Measurements from ENCODE around the gene KLHL29. TPM values are rescaled to one million over a fixed set of nuclear protein-coding genes. Genes with fewer than 3 reads are reported as not detected.

KLHL29 gene
- total and polyA plus RNA-seq, 2 of the 13 experiments (the other 11 are each of a cell fraction or from before 2014, with no cell fraction given), result 0.01 TPM; not detected in 1

- H3K36me3 ChIP-seq (replicated peaks in 1 of 2; ENCODE audit: control insufficient read depth in 1 of 2, insufficient read depth in 2 of 2, low read length in 2 of 2), result no peaks in the 10 kb centered on the region
- peaks cover 2 to 45% of the 10 kb centered on the region in 2 experiments; a peak in 4 of 5 replicates for H3K27me3 ChIP-seq (ENCODE audit: control insufficient read depth in 1 of 2, insufficient read depth in 2 of 2, low read length in 2 of 2)
- H3K9me3 ChIP-seq (ENCODE audit: low read length), result no peaks in the 10 kb centered on the region
- no peak for FAIRE-seq
- H3K4me3 ChIP-seq (replicated peaks in 1 of 3; ENCODE audit: insufficient read depth in 1 of 3, low read depth in 2 of 3, low read length in 3 of 3), result no peak overlapping the region
- CTCF ChIA-PET (ENCODE audit: low intra/inter-chr PET ratio, low total read pairs), result no interaction called here
- no peak overlapping the region for H3K9ac ChIP-seq (ENCODE audit: insufficient read depth, low read depth, low read length)
- POLR2A ChIA-PET, result no interaction called here
- H3K4me2 ChIP-seq (ENCODE audit: low read depth, low read length), result no peak overlapping the region
- in situ Hi-C loops (cut with HindIII; ENCODE audit: extremely low pct_ligation_motif_present, low pct_unique_long_range_greater_than_20kb) (no loop called here), intact Hi-C loops (cut with micrococcal nuclease; ENCODE audit: unreplicated experiment) (no loop called here)
- H3K4me1 ChIP-seq (ENCODE audit: insufficient read depth, low read length), result no peaks in the 10 kb centered on the region
- H4K20me1 ChIP-seq (ENCODE audit: insufficient read depth, low read length), result no peaks in the 10 kb centered on the region
- ATAC-seq, result peak; percentile 68
- H3K27ac ChIP-seq (ENCODE audit: extremely low read length, insufficient read depth, low read length), result no peak overlapping the region
- H2AFZ ChIP-seq (ENCODE audit: low read length), result no peak overlapping the region
- TF ChIP-seq NFIC (IDR thresholded peaks at IDR 0.05; ENCODE audit: low read length) (no peak), ZBTB33 (CRISPR knock-in tag; IDR thresholded peaks at IDR 0.05) (peak; percentile 80), ZNF296 (CRISPR knock-in tag; conservative IDR thresholded peaks at IDR 0.05) (0 out of 2 replicates have a peak, but pooled peaks have one; percentile 36), CTCF (CRISPR knock-in tag; IDR thresholded peaks at IDR 0.05) (peak; percentile 27; the same call in 1 of the 2 replicates), HNRNPLL (IDR thresholded peaks at IDR 0.05; ENCODE audit: low read depth, low read length, poor library complexity, severe bottlenecking) (peak; percentile 12), POLR2AphosphoS5 (IDR thresholded peaks at IDR 0.05; ENCODE audit: low read depth, low read length) (no peak), RXRA (CRISPR knock-in tag; IDR thresholded peaks at IDR 0.05) (0 out of 2 replicates have a peak, but pooled peaks have one; percentile 17)
- no peak for DNase-seq (ENCODE audit: low spot score)
- no peaks in the 10 kb centered on the region for H3K79me2 ChIP-seq (ENCODE audit: insufficient read depth, low read length)
- BruUV-seq (replicated peaks), result no TSS peak
- WGBS (ENCODE audit: low lambda C conversion rate), result 44% methylated on average over 18 of the region's 22 CpGs
These were observed 179.0 kb downstream of the KLHL29 start for GRCh38 chr2:23563673-23564614.

Measured in HepG2 (cell line).